Hematopoietic multipotent progenitor cell treated with erythropoietin and hydrocortisone succinate and interleukin-3 and kit ligand, for 6 days (in vitro differentiated cells): ENCODE measurements around the gene TSC2.
"Not testable (repeated sequence)": the region's sequence is repeated elsewhere in the genome, so short reads cannot be mapped to it uniquely, and the experiment has no call there.

Experiments used
- DNase-seq: peaks from one replicate; pipeline ENCODE4 v3.0.0-alpha.2; 2015

The TSC2 gene

DNA sequence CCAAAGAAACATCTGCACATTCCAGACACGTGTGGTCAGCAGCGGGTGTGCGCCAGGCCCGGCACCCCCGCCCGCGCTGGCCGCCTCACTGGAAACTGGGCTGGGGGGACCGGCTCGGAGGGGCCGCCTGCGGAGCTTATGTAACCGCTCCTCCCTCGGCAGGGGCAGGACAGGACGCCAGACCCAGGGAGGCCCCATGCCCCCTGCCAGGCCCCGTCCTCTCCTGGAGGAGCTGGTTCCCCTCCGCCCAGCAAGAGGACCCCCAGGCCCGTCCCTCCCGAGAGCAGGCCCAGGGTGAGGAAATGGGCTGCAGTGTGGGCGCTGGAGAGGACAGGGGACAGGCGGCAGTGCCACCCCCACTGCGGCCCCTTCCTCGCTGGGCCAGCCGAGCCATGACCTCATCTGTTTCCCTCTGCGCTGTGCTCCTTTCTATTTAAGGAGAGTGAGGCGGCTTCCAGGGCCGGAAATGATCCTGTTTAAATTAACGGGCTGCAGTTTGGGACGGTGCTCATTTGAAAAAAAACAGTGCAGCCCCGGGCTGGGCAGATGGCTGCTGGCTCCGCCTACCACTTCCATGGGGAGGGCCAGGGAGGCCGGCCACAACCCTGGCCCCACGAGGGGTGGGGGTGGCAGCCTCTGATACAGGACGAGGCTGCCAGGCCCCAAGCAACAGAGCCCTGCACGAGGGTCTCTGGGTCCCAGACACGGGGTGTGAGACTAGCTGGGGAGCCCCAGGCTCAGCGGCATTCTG lies 77.1 kb downstream of the TSC2 start:
- DNase-seq: peak; percentile 34

- DNase-seq: not testable (repeated sequence)
Measured at GRCh38 chr16:2125609-2126008, 77.8 kb downstream of the TSC2 start.

DNA sequence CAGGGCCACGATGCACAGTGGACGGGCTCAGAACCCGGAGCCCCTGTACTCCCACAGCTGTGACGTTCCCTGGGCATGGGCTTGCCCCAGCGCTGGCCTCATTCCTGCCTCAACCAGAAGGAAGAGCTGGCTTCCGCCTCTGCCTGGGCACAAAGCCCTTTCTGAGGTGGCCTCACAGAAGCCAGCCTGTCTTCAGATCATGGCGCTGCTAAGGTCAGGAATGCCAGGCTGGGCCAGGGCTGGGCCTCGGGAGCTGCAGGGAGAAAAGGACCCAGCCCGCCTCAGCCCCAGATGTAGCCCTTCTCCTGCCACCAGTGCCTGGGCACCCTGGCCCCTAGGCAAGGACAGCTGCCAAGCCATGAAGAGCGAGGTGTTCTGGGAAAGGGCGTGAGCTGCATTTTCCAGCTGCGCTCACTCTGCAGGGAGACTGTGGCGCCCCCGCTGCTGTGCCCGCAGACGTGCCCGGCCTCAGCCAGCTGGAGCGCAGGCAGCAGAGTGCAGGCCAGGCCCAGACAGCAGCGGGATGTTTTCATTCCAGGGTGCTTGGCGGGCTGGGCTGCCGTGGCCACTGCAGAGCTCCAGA lies 78.5 kb downstream of the TSC2 start:
- DNase-seq: not testable (repeated sequence)

DNA sequence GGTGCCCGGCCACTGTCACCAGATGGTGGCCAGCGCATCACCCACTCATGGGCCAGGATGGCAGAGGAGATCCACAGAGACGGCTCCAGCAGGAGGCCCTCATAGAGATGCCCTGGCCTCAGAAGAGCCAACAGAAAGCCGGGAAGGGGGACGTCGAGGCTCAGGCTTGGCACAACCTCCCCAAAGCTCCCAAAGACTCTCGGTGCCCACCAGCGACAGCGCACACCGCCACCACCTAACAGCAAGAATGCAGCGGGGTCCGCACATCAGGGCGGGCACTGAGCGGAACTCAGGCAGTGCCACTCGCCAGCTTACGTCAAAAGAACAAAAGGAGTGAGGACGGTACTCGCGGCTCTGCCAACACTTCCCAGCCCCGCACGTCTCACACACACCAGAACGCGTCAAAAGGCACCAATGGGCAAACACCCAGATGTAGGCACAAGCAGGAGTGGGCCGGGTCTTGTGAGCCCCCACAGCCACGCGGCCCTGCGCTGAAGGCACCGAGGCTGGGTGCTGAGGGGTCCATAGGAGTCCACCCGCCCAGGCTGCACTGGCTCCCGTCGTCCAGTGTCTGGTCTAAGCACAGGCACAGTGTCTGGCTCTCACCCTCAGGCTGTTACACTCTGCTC lies 79.3 kb downstream of the TSC2 start:
- not testable (repeated sequence) for DNase-seq

DNA sequence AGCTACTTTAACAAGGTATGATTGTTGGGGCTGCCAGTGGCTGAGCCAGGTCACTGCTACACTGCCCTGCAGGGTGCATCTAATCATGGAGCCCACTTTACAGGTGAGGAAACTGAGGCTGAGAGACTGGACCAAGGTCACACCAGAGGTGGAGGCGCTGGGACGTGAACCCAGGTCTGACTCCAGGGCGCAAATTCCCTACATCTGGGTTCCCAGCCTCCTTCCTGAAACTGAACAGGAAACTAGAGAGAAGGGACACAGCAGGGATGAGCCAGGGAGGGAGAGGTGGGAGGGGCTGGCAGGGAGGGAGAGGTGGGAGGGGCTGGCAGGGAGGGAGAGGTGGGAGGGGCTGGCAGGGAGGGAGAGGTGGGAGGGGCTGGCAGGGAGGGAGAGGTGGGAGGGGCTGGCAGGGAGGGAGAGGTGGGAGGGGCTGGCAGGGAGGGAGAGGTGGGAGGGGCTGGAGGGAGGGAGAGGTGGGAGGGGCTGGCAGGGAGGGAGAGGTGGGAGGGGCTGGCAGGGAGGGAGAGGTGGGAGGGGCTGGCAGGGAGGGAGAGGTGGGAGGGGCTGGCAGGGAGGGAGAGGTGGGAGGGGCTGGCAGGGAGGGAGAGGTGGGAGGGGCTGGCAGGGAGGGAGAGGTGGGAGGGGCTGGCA lies 80.0 kb downstream of the TSC2 start:
- DNase-seq: not testable (repeated sequence)

DNA sequence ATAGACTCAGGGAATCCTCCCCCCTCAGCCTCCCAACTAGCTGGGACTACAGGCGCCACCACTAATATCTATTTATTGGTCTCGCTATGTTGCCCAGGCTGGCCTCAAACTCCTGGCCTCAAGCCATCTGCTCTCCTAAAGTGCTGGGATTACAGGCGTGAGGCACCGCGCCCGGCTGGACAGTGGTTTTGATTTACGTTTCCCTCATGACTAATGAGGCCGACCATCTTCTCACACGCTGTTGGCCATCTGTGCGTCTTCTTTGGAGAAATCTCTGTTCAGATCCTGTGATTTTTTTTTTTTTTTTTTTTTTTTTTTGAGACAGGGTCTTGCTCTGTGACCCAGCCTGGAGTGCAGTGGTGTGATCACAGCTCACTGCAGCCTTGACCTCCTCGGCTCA lies 81.5 kb downstream of the TSC2 start:
- DNase-seq: not testable (repeated sequence)

DNA sequence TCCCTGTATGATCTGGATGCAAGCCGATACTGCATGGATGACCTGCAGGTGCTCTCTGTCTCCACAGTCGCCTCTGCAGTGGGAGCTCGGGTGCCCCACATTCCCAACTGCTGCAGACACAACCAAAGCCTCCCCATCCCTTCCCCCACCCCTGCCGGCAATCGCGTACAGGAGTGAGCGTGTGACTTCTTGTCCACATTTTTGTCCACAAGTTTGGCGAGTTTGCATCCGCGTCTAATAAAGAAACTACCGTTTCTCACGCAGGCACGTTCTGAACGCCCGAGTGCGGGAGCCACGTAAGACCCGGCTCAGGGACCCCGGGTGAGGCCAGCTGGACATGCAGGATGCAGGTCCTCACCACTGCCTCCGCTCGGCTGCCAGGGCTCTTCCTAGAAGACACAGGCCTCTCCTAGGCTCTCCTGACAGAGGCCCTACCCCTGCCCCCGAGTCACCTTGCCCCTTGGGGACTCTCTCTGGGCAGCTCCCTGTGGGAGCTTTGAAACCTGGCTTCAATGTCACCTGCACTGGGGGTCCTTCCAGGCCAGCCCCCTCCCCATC lies 82.2 kb downstream of the TSC2 start:
- not testable (repeated sequence) for DNase-seq

GRCh38 chr16:2133797-2134196 lies 86.0 kb downstream of the TSC2 start:
- DNase-seq: not testable (repeated sequence)

DNA sequence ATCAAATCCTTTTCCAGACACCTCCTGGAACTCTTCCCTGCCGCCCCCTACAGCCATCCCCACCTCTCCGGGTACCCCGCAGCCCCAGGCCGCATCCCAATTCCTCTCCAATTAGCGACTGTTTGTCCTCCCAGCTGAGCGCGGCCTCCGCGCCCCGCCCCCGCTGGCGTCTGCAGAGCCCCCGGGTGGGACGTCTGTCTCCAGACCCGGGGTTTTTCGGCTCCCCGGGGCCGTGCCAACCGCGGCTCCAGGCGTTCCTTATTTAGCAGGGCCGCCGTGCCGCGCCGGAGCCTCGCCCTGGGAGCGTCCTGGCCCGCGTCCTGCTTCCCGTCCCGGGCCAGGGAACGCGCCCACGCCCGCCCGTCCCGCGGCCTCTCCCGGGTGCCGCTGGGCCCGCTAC lies 87.3 kb downstream of the TSC2 start:
- not testable (repeated sequence) for DNase-seq

DNA sequence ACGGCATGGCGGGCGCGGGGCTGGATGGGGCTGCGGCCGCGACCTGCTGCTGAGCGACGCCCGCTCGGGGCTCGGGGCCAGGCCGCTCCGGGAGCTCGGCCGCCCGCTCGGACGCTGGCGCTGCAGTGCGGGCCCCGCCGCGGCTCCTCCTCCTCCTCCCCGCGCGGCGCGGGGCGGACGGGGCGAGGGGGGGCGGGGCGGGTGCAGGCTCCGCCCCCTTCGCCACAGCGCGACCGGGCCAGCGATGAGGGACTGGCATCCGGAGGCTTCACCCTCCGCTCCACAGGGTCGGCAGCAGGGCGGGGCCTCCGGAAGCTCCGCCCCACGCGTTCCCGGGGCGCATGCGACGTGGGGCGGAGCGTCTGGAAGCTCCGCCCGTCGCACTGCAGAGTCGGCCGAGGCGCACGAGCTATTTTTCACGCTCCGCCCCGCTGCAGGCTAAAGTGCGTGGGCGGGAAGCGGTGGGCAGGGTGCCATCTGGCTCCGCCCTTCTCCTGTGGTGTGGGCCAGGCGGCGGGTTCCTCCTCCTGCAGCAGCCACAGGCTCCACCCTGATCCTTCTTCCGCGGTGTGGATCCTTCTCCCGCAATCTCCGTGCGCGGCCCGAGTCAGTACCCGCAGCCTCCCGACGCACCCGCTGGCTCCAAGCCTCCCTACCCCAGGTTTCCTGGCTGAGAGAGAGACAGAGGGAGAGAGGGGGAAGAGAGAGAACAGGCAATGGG lies 88.1 kb downstream of the TSC2 start, which contains the start of gene PKD1:
Gene PKD1, minus strand, starts transcription at position 129 of the 721 bp plus-strand sequence. CDS start 209 bp downstream, outside the sequence.
- DNase-seq: peak; percentile 92
